Stimulated activated naive CD8-positive, alpha-beta T cell treated with anti-CD3 and anti-CD28 coated beads, Interleukin-15, amount 100 ng/mL, for 72 hours (primary cell): ENCODE results near the gene DNAH12.
"Not testable (repeated sequence)": the region's sequence is repeated elsewhere in the genome, so short reads cannot be mapped to it uniquely, and the experiment has no call there.

Experiments
- ATAC-seq: fragments of 150-1000 bp; cut with Tn5 transposase; 2 replicates; pipeline ENCODE4 v1.10.0; 2021; ENCODE audit warnings: mild to moderate bottlenecking, moderate library complexity
- DNase-seq, 2 donors: peaks; one replicate each; pipeline ENCODE4 v3.0.0; 2021 to 2022
- H3K27ac Mint-ChIP-seq, 2 donors: one replicate each; pipeline ENCODE4 v1.8.0; 2022; ENCODE audit warnings: mild to moderate bottlenecking in 2 of 2, mixed read lengths in 2 of 2, moderate library complexity in 2 of 2
- H3K27me3 Mint-ChIP-seq: one replicate; pipeline ENCODE4 v1.8.0; 2022; ENCODE audit warnings: mixed read lengths
- H3K4me1 Mint-ChIP-seq: one replicate; pipeline ENCODE4 v1.8.0; 2022; ENCODE audit warnings: mild to moderate bottlenecking, mixed read lengths
- H3K4me3 Mint-ChIP-seq, 2 donors: one replicate each; pipeline ENCODE4 v1.8.0; 2022; ENCODE audit warnings: mild to moderate bottlenecking in 2 of 2, mixed read lengths in 2 of 2, moderate library complexity in 1 of 2
- H3K9me3 Mint-ChIP-seq, 2 donors: one replicate each; pipeline ENCODE4 v1.8.0; 2022; ENCODE audit warnings: mixed read lengths in 2 of 2

Gene DNAH12

DNA sequence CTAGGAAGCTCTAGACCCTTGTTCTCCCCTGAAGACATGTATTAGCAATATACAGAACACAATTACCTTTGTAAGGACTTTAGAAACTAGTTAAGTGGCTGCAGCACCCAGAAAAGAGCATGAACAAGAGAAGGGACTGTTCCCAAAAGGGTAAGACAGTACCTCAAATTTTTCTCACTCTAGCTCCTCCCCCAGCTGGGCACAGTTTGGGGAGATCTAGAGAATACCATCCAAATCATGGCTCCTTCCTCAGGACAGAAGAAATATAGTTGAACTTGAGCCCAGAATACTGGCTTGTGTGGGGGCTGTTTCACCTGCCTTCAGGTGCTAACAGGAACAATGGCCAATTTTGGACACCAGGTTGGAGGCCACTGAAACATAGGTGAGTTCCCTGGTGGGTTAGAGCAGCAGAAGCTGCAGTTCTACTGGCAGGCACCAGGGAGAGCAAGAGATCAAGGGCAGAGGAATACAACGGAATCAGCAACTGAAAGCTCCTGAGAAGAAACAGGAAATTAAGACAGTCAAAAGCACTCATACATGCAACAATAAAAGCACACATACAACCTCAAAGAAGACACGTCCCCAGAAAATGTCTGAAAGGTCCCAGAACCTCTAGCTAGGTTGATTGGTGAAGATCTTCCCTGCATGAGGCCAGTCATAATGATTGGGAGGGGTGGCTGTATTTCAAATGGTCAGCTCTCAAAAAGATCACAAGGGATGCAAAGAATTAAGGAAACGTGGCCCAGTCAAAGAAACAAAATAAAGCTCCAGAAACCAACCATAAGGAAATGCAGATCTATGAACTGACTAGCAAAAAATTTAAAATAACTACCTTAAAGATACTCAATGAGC is 146.7 kb downstream of the DNAH12 start:
- ATAC-seq = peak; percentile 99
- H3K4me1 Mint-ChIP-seq = peaks cover 10% of the 10 kb centered on the region
- no peaks in the 10 kb centered on the region for H3K9me3 Mint-ChIP-seq
- DNase-seq = peak; percentile 67 to 72
- H3K4me3 Mint-ChIP-seq = peak overlapping the region; percentile 12 to 59
- H3K27me3 Mint-ChIP-seq = no peaks in the 10 kb centered on the region
- H3K27ac Mint-ChIP-seq = peak overlapping the region in 1 of 2 donors; percentile 59

- H3K4me3 Mint-ChIP-seq = peak overlapping the region in 1 of 2 donors; percentile 9
- no peak for ATAC-seq
- peaks cover 10% of the 10 kb centered on the region for H3K4me1 Mint-ChIP-seq
- H3K27me3 Mint-ChIP-seq = no peaks in the 10 kb centered on the region
- no peak overlapping the region for H3K27ac Mint-ChIP-seq
- no peaks in the 10 kb centered on the region for H3K9me3 Mint-ChIP-seq
- DNase-seq = no peak
These were observed 150.2 kb downstream of the DNAH12 start for GRCh38 chr3:57393977-57394376.

- H3K27ac Mint-ChIP-seq = no peak overlapping the region
- H3K4me1 Mint-ChIP-seq = no peaks in the 10 kb centered on the region
- no peak overlapping the region for H3K4me3 Mint-ChIP-seq
- no peaks in the 10 kb centered on the region for H3K27me3 Mint-ChIP-seq
- ATAC-seq = no peak
- H3K9me3 Mint-ChIP-seq = no peaks in the 10 kb centered on the region
- DNase-seq = no peak
These were observed 152.4 kb downstream of the DNAH12 start for GRCh38 chr3:57391767-57392166.

- Mint-ChIP-seq H3K27me3 (no peaks in the 10 kb centered on the region), H3K9me3 (no peaks in the 10 kb centered on the region), H3K4me3 (no peak overlapping the region), H3K27ac (no peak overlapping the region), H3K4me1 (no peaks in the 10 kb centered on the region)
- no peak for DNase-seq
- no peak for ATAC-seq
These were observed 154.9 kb downstream of the DNAH12 start for GRCh38 chr3:57389271-57389670.

DNA sequence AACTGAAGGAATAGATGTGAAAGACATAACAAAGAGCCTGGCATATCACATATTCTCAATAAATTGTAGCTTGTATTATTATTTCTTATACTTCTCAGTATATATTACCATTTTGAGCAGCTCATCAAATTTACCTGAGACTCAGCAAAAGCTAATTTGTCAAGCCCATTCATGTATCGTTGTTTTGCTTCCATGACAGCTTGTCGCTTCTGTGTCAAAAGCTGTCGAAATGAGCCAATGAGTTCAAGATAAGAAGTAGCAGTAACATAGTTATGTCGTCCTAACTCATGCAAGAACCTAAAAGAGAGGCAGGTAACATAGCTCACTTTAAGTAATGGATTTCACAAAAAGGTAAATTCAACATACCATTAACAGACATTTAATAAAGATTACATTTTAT is 157.8 kb downstream of the DNAH12 start:
- DNase-seq = no peak
- ATAC-seq = no peak
- H3K4me3 Mint-ChIP-seq = no peak overlapping the region
- H3K9me3 Mint-ChIP-seq = no peaks in the 10 kb centered on the region
- H3K27ac Mint-ChIP-seq = no peak overlapping the region
- H3K27me3 Mint-ChIP-seq = no peaks in the 10 kb centered on the region
- no peaks in the 10 kb centered on the region for H3K4me1 Mint-ChIP-seq

GRCh38 chr3:57385498-57385897 is 158.6 kb downstream of the DNAH12 start:
- DNase-seq = no peak
- H3K4me1 Mint-ChIP-seq = no peaks in the 10 kb centered on the region
- H3K27me3 Mint-ChIP-seq = no peaks in the 10 kb centered on the region
- no peak overlapping the region for H3K4me3 Mint-ChIP-seq
- H3K27ac Mint-ChIP-seq = no peak overlapping the region
- no peaks in the 10 kb centered on the region for H3K9me3 Mint-ChIP-seq
- no peak for ATAC-seq

- Mint-ChIP-seq H3K4me1 (no peaks in the 10 kb centered on the region), H3K4me3 (no peak overlapping the region), H3K9me3 (no peaks in the 10 kb centered on the region), H3K27me3 (no peaks in the 10 kb centered on the region), H3K27ac (no peak overlapping the region)
- no peak for DNase-seq
- no peak for ATAC-seq
These were observed 160.3 kb downstream of the DNAH12 start for GRCh38 chr3:57383838-57384237.

- Mint-ChIP-seq H3K27ac (no peak overlapping the region), H3K9me3 (no peaks in the 10 kb centered on the region)
These were observed 160.7 kb downstream of the DNAH12 start for GRCh38 chr3:57383406-57383805.

DNA sequence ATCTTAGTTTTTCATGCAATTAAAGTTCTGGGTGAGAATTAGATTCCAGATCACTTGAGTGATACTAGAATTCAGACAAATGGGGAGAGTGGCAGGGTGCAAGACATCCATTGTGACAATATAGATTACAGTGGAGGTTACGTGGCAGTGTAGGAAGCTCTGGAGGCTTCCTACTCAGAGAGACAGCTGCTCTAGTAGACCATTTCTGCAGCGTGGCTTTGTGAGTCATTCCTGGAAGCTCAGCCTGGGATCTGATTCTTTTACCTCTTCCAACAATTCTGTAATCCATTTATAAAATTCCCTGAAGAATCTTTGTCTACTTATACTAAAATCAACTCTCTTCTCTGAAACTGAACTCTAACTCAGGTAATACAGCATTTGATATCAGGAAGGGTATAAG is 161.2 kb downstream of the DNAH12 start:
- no peak for ATAC-seq
- Mint-ChIP-seq H3K4me1 (no peaks in the 10 kb centered on the region), H3K27me3 (no peaks in the 10 kb centered on the region), H3K27ac (no peak overlapping the region), H3K9me3 (no peaks in the 10 kb centered on the region), H3K4me3 (no peak overlapping the region)
- no peak for DNase-seq

More at GRCh38 chr3:57383406-57383805, 160.7 kb downstream of the DNAH12 start:
- Mint-ChIP-seq H3K4me3 (no peak overlapping the region), H3K27me3 (no peaks in the 10 kb centered on the region), H3K4me1 (no peaks in the 10 kb centered on the region)
- no peak for ATAC-seq
- no peak for DNase-seq

DNA sequence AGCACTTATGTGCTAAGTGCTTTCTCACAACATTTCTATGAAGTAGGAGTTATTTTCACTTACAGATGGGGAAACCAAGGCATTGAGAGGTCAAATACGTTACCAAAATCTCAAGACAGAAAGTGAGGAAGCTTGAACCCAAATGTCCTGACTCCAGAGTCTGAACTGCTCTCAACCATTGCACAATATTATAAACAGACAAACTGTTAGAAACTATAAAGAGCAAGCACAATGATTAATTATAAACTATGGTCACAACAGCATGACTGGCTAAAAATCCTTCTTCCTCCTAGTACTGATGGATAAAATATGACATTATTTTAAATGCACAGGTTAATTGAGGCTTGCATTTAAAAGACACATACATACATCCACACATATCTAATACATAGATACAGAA is 173.8 kb downstream of the DNAH12 start:
- H3K4me1 Mint-ChIP-seq = no peaks in the 10 kb centered on the region
- ATAC-seq (no peak), DNase-seq (no peak)
- H3K4me3 Mint-ChIP-seq = no peak overlapping the region
- no peaks in the 10 kb centered on the region for H3K27me3 Mint-ChIP-seq
- no peak overlapping the region for H3K27ac Mint-ChIP-seq
- H3K9me3 Mint-ChIP-seq = peaks cover 0 to 9% of the 10 kb centered on the region in 2 donors

DNA sequence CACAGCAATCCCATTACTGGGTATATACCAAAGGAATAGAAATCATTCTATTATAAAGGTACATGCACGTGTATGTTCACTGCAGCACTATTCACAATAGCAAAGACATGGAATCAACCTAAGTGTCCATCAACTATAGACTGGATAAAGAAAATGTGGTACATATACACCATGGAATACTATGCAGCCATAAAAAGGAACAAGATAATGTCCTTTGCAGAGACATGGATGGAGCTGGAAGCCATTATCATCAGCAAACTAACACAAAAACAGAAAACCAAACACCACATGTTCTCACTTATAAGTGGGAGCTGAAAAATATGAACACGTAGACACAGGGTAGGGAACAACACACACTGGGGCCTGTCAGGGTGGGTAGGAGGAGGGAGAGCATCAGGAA is 179.1 kb downstream of the DNAH12 start:
- H3K27ac Mint-ChIP-seq, H3K4me1 Mint-ChIP-seq, H3K9me3 Mint-ChIP-seq, H3K4me3 Mint-ChIP-seq, ATAC-seq, H3K27me3 Mint-ChIP-seq, DNase-seq: not testable (repeated sequence)

DNA sequence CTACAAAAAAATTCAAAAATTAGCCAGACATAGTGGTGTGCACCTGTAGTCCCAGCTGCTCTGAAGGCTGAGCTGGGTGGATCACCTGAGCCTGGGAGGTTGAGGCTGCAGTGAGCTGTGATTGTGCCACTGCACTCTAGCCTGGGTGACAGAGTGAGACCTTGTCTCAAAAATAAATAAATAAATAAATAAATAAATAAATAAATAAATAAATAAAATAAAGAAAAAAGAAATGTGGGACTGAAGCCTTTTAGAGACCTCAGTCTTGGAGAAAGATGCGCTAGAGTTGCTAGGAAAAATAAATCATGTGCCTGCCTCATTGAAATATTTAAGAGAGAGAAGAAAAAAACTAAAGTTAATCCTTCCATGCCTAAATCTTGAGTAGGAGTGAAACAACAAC is 187.9 kb downstream of the DNAH12 start:
- ATAC-seq, H3K27me3 Mint-ChIP-seq, DNase-seq, H3K4me3 Mint-ChIP-seq, H3K27ac Mint-ChIP-seq, H3K9me3 Mint-ChIP-seq, H3K4me1 Mint-ChIP-seq: not testable (repeated sequence)

DNA sequence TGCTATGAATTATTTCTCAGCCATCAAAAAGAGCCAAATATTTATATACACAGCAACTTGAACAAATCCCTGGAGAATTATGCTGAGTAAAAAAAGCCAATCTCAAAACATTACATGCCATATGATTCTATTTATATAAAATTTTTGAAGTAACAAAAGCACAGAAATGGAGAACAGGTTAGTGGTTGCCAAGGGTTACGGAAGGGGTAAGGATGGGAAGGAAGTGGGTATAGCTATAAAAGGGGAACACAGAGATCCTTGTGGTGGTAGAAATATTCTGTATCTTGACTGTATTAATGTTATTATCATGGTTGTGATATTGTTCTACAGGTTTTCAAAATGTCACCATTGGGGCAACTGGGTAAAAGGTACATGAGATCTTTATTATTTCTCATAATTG is 189.4 kb downstream of the DNAH12 start:
- no peak for ATAC-seq
- H3K27ac Mint-ChIP-seq = no peak overlapping the region

GRCh38 chr3:57350271-57350670 is 193.9 kb downstream of the DNAH12 start:
- no peak overlapping the region for H3K27ac Mint-ChIP-seq
- ATAC-seq = no peak

More for the DNA sequence above, 189.4 kb downstream of the DNAH12 start:
- no peak for DNase-seq
- Mint-ChIP-seq H3K4me3 (no peak overlapping the region), H3K9me3 (no peaks in the 10 kb centered on the region), H3K4me1 (no peaks in the 10 kb centered on the region), H3K27me3 (no peaks in the 10 kb centered on the region)

DNA sequence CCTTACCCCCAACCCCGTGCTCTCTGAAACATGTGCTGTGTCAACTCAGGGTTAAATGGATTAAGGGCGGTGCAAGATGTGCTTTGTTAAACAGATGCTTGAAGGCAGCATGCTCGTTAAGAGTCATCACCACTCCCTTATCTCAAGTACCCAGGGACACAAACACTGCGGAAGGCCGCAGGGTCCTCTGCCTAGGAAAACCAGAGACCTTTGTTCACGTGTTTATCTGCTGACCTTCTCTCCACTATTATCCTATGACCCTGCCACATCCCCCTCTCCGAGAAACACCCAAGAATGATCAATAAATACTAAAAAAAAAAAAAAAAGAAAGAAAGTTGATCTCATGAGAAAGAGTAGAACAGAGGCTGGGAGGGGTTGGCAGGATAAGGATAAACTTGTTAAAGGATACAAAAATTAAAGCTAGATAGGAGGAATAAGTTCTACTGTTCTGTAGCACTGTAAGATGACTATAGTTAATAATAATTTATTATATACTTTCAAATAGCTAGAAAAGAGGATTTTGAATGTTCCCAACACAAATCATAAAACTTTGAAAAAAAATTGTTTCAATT is 205.0 kb downstream of the DNAH12 start:
- not testable (repeated sequence) for H3K4me3 Mint-ChIP-seq, H3K4me1 Mint-ChIP-seq, H3K27ac Mint-ChIP-seq, ATAC-seq, H3K9me3 Mint-ChIP-seq, DNase-seq, H3K27me3 Mint-ChIP-seq

More at GRCh38 chr3:57350271-57350670, 193.9 kb downstream of the DNAH12 start:
- Mint-ChIP-seq H3K4me3 (no peak overlapping the region), H3K27me3 (no peaks in the 10 kb centered on the region), H3K4me1 (no peaks in the 10 kb centered on the region), H3K9me3 (no peaks in the 10 kb centered on the region)
- no peak for DNase-seq

GRCh38 chr3:57338272-57339070 is 205.7 kb downstream of the DNAH12 start:
- H3K9me3 Mint-ChIP-seq, H3K4me3 Mint-ChIP-seq, H3K4me1 Mint-ChIP-seq, ATAC-seq, DNase-seq, H3K27ac Mint-ChIP-seq, H3K27me3 Mint-ChIP-seq: not testable (repeated sequence)
